ENCODE results near the gene FAM227B. TPM values are rescaled to one million over a fixed set of nuclear protein-coding genes. Genes with fewer than 3 reads are reported as not detected.

FAM227B gene
- total RNA-seq, 2 donors from 2014 or later, result 8.3 to 12.9 TPM

DNA sequence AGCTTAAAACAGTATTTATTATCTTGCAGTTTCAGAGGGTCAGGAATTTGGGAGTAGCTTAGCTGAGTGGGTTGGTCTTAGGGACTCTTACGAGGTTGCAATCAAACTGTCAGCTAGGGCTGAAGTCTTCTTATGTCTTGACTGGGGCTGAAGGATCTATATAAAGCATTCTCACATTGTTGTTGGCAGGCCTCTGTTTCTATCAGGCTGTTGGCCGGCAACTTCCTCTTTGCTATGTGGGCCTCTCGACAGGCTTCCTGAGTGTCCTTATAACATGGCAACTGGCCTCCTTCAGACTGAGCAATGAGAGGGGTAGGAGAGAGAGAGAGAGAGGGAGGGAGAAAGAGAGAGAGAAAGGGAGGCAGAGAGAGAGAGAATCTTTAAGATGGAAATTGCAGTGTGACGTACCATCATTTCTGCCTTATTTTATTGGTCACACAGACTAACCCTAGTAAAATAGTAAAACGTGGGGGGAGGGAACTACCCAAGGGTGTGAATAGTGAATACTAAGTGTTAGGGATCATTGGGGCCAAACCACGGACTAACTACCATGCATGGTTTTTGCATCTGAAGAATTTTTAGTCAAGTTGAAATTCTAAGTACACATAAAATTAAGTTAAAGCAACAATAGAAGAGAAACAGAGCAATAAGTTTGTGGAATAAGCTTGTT, 181.5 kb downstream of the FAM227B start:
- intact Hi-C loops (cut with DNase I), result no loop called here
- no peaks in the 10 kb centered on the region for H3K9me3 ChIP-seq
- TF ChIP-seq POLR2AphosphoS5 (IDR thresholded peaks at IDR 0.05) (no peak), POLR2A (IDR thresholded peaks at IDR 0.05) (no peak)
- TF ChIP-seq, protein P1, sequence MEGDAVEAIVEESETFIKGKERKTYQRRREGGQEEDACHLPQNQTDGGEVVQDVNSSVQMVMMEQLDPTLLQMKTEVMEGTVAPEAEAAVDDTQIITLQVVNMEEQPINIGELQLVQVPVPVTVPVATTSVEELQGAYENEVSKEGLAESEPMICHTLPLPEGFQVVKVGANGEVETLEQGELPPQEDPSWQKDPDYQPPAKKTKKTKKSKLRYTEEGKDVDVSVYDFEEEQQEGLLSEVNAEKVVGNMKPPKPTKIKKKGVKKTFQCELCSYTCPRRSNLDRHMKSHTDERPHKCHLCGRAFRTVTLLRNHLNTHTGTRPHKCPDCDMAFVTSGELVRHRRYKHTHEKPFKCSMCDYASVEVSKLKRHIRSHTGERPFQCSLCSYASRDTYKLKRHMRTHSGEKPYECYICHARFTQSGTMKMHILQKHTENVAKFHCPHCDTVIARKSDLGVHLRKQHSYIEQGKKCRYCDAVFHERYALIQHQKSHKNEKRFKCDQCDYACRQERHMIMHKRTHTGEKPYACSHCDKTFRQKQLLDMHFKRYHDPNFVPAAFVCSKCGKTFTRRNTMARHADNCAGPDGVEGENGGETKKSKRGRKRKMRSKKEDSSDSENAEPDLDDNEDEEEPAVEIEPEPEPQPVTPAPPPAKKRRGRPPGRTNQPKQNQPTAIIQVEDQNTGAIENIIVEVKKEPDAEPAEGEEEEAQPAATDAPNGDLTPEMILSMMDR (IDR thresholded peaks at IDR 0.05), result no peak
- H3K27me3 ChIP-seq (replicated peaks; ENCODE audit: insufficient read depth), result no peaks in the 10 kb centered on the region
- H3K36me3 ChIP-seq, result no peaks in the 10 kb centered on the region
- peak overlapping the region in 1 of 2 donors; percentile 15 for H3K27ac ChIP-seq
- no peak for DNase-seq (ENCODE audit: low spot score)
- H3K4me3 ChIP-seq, result no peak overlapping the region
- H3K4me1 ChIP-seq (replicated peaks), result no peaks in the 10 kb centered on the region
- 40% methylated on average over 6 of the region's 6 CpGs for WGBS

DNA sequence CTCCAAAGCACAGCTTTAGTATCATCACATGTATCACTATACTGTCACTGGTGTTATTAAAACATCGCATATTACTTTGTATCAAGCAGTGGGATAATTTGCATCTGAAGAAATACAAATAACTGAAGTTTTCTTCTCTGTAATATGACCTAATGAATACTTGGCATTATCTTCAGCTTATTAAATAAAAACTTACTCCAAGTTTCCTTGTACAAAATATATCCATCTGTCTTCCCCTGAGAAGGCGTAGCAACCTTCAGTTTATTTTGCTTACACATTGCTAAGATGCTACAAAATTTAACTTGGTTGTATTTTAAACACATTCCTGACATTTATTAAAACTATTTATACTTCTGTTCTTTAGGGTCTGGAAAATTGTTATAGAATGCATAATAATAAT, 183.9 kb downstream of the FAM227B start:
- TF ChIP-seq, protein P1 (IDR thresholded peaks at IDR 0.05), result no peak
- TF ChIP-seq POLR2A (IDR thresholded peaks at IDR 0.05) (no peak), POLR2AphosphoS5 (IDR thresholded peaks at IDR 0.05) (no peak)
- Histone ChIP-seq H3K4me1 (replicated peaks) (no peaks in the 10 kb centered on the region), H3K36me3 (no peaks in the 10 kb centered on the region), H3K27me3 (replicated peaks; ENCODE audit: insufficient read depth) (no peaks in the 10 kb centered on the region), H3K9me3 (no peaks in the 10 kb centered on the region), H3K4me3 (no peak overlapping the region), H3K27ac (no peak overlapping the region)
- intact Hi-C loops (cut with DNase I), result no loop called here
- 71% methylated on average over 2 of the region's 2 CpGs for WGBS
- no peak for DNase-seq (ENCODE audit: low spot score)

DNA sequence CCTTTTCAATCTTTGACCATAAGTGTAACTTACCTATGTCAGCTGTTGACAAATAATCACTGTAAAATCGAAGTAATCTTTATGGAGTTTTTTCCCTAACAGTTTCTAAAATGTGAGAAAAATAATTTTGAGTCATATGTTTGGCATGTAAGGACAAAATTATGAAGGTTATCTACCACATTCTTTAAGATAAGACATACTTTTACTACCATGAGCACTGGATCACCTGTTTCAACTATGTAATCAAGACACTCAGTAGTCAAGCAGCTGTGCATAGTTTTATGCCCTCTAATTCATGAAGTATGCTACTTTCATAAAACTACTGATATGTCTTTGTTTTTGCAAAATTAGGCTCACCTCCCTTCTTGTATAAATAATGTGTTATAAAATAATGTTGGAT, 185.4 kb downstream of the FAM227B start:
- Histone ChIP-seq H3K27ac (no peak overlapping the region), H3K9me3 (no peaks in the 10 kb centered on the region), H3K36me3 (no peaks in the 10 kb centered on the region), H3K4me3 (no peak overlapping the region), H3K27me3 (replicated peaks; ENCODE audit: insufficient read depth) (no peaks in the 10 kb centered on the region), H3K4me1 (replicated peaks) (no peaks in the 10 kb centered on the region)
- TF ChIP-seq POLR2A (IDR thresholded peaks at IDR 0.05) (no peak), POLR2AphosphoS5 (IDR thresholded peaks at IDR 0.05) (no peak)
- TF ChIP-seq, protein P1 (IDR thresholded peaks at IDR 0.05), result no peak
- intact Hi-C loops (cut with DNase I), result no loop called here
- no peak for DNase-seq (ENCODE audit: low spot score)
- 76% methylated on average over 1 of the region's 1 CpG for WGBS

DNA sequence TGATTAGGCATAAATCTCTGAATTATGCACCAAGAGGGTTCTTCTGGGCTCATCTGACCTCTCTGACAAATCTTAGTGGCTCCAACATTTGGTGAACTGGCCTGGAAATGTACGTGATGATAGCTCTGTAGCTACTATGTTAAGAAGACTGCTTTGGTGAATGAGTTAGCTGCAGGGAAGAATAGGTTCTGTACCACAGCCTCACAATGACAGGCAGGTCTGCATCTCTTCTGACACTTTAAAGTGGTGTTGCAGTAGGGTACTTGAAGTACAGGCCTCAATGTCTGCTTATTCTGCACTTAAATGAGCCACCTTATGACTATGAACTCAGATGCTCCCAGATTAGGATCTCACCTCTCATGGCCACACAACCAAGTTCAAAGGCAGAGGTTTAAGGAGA, 190.6 kb downstream of the FAM227B start:
- intact Hi-C loops (cut with DNase I), result no loop called here
- Histone ChIP-seq H3K4me1 (replicated peaks) (no peaks in the 10 kb centered on the region), H3K27me3 (replicated peaks; ENCODE audit: insufficient read depth) (no peaks in the 10 kb centered on the region), H3K4me3 (no peak overlapping the region), H3K36me3 (no peaks in the 10 kb centered on the region), H3K27ac (no peak overlapping the region), H3K9me3 (no peaks in the 10 kb centered on the region)
- 73% methylated on average over 1 of the region's 1 CpG for WGBS
- TF ChIP-seq, protein P1 (IDR thresholded peaks at IDR 0.05), result no peak
- no peak for TF ChIP-seq POLR2AphosphoS5 (IDR thresholded peaks at IDR 0.05)
- TF ChIP-seq POLR2A (IDR thresholded peaks at IDR 0.05), result no peak
- no peak for DNase-seq (ENCODE audit: low spot score)
